Testis (tissue), 2 donors: ENCODE results near the gene FIBCD1.

Experiments used
- POLR2A ChIP-seq: fragments of 450-650 bp; IDR thresholded peaks from one replicate; pipeline ENCODE4 v1.6.1; 2017; ENCODE audit warnings: antibody characterized with exemption, mild to moderate bottlenecking, moderate library complexity
- TF ChIP-seq, protein P1 (sequence below), 3 experiments: fragments of 450-650 bp in 2 of 3; fragments of 200-600 bp in 1 of 3; sonication (generic) in 1 of 3; IDR thresholded peaks; one replicate each; pipeline ENCODE4 v1.5.1; 2016 to 2019; ENCODE audit warnings: antibody characterized with exemption in 3 of 3, mild to moderate bottlenecking in 2 of 3, moderate library complexity in 1 of 3

DNA sequence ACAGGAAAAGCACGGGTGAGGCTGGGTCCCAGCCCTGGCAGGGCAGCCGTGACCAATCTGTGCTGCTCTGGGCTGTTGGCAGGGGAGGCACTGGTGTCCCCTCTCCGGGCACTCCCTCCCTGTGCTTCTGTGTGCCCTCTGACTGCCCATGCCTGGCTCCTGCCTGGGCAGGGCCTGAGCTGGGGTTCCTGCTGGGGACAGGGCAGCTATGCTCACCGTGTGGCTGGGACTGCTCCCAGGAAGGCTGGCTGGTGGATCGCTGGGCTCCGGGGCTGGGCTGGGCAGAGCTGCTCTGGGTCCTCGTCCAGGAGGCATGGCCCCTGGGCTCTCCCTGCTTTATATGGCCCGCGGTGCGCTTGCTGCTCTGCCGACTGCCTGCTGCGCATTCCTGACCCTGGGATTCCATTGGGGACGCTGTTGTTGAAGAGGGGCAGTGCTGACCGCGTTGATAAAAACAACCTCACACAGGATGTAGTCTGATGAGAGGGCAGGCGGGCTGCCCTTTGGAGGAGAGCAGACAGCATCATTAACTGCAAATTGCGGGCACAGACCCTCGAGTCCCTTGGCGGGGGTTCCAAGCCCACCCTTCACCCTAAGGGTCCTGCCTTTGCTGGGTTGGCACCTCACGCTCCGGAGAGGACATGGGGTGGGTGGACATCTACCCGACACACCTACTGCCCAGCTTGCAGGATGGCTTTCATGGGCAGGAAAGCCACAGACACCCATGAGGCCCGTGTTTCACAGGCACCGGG lies 43.4 kb downstream of the FIBCD1 start:
- no peak for TF ChIP-seq POLR2A
- TF ChIP-seq, protein P1, sequence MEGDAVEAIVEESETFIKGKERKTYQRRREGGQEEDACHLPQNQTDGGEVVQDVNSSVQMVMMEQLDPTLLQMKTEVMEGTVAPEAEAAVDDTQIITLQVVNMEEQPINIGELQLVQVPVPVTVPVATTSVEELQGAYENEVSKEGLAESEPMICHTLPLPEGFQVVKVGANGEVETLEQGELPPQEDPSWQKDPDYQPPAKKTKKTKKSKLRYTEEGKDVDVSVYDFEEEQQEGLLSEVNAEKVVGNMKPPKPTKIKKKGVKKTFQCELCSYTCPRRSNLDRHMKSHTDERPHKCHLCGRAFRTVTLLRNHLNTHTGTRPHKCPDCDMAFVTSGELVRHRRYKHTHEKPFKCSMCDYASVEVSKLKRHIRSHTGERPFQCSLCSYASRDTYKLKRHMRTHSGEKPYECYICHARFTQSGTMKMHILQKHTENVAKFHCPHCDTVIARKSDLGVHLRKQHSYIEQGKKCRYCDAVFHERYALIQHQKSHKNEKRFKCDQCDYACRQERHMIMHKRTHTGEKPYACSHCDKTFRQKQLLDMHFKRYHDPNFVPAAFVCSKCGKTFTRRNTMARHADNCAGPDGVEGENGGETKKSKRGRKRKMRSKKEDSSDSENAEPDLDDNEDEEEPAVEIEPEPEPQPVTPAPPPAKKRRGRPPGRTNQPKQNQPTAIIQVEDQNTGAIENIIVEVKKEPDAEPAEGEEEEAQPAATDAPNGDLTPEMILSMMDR (IDR thresholded peaks at IDR 0.05): no peak
